DMS153 (cell line): ENCODE data around the gene SSBP4.

Experiments
- DNase-seq: peaks from one replicate; lab custom pipeline; 2025; lab: John Stamatoyannopoulos, UW

SSBP4 gene

DNA sequence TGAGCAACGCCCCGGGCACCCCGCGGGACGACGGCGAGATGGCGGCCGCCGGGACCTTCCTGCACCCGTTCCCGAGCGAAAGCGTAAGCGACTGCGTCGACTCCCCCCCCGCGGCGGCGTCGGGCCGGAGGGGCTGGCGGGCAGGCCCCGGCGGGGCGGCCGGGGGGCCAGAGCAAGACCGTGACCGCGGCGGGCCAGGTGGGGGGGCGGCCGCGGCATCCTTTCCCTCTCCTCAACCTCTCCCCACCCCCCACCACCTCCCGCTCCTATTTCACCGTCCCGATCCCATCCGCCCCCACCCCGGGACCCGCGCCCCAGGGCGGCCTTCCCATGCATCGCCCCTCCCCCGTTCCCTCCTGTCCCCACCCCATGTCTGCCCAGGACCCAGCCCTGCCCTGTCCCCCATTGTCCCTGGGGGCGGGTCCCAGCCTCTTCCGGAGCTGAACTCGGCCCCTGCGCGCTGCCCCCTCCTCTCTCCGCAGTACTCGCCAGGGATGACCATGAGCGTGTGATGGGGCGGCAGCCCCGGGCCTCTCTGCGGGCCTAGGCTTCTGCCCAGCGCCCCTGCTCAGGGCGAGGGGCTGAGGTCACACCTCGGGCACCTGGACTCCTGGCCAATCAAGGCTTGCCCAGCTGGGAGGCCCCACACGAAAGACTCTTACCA is 14.7 kb downstream of the SSBP4 start:
- no peak for DNase-seq

DNA sequence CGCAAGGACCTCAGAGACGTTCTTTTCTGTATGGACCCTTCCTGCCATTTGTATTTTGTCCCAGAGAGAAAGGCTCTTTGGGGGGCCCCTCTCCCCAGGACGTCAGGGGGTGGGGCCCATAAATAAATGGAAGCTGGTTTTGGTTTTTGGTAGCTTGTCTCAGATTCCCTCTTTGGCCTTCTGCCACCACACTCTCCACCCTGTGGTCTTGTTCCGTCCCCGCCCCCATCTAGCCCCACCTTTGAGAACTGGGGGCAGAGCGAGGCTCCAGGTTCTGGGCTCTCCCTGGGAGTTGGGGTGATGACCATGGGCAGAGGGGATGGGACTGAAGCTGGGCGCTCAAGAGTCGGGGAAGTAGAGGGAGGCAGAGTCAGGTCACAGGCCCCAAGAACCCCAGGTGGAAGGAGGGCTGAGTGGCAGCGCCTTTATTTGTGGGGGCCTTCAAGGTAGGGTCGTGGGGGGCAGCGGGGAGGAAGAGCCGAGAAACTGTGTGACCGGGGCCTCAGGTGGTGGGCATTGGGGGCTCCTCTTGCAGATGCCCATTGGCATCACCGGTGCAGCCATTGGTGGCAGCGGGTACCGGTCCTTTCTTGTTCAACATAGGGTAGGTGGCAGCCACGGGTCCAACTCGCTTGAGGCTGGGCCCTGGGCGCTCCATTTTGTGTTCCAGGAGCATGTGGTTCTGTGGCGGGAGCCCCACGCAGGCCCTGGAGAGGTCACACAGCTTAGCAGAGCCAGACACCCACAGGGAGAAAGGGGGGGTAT is 15.4 kb downstream of the SSBP4 start:
- no peak for DNase-seq

DNA sequence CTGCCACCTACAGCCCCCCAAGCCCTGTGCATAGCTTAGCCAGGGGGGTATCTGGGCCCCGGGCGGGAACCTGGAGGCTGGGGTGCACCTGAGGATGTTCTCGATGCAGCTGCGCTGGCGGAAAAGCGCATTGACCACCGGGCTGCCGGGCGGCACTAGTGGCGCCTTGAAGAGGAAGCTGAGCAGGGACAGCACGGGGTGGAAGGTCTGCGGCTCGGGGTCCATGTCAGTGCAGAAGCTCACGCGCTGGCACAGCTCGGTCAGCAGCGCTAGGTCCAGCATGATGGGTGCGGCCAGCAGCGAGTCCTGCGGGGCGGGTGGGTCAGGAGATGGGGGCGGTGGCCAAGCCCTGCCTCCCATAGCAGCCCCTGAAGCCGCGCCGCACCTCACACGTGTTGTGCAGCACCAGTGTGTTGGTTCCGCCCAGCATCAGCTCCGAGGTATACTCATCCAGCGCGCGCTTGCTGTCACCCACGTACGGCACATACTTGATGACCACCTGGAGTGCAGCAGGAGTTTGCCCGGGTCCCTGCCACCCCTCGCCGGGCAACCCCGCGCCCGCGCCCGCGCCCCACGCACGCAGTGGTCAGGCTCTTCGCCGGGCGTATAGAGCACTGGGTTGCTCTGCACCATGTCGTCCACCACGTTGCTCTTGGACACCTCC is 16.1 kb downstream of the SSBP4 start:
- DNase-seq = no peak

DNA sequence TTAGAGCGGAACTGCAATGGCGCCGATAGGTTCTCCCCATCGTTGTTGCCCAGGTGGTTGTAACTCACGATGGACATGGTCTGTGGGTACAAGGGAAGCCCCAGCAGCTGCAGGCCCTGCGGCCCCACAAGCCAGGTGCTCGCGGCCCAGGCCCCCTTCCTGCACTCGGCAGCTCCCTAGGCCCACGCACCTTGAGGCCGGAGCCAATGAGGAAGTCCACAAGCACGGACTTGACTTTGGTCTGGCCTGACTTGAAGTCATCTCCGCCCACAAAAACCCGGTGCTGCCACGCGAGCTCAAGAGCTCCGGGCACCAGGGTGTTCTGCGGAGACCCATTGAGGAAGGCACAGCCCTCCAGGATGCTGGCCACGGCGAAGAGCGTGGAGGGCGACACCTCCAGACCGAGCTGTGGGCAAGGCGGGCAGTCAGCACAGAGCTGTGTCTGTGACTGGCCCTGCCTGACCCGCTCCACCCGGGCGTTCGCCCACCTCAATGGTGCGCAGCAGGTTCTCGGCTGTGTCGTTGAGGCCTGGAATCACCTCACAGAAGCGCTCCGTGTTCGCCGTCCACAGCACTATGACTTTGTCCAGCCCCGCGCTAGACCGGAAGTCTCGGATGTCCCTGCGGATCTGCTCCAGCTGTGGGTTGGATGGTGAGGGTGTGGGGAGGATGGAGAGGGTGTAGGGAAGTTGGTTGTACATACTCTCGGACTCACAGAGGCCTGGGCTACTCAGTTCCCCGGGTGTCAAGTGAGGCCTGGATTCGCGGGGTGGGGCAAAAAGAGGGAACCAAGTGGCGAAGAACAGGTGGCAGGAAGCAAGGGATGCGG is 16.9 kb downstream of the SSBP4 start:
- DNase-seq = no peak

DNA sequence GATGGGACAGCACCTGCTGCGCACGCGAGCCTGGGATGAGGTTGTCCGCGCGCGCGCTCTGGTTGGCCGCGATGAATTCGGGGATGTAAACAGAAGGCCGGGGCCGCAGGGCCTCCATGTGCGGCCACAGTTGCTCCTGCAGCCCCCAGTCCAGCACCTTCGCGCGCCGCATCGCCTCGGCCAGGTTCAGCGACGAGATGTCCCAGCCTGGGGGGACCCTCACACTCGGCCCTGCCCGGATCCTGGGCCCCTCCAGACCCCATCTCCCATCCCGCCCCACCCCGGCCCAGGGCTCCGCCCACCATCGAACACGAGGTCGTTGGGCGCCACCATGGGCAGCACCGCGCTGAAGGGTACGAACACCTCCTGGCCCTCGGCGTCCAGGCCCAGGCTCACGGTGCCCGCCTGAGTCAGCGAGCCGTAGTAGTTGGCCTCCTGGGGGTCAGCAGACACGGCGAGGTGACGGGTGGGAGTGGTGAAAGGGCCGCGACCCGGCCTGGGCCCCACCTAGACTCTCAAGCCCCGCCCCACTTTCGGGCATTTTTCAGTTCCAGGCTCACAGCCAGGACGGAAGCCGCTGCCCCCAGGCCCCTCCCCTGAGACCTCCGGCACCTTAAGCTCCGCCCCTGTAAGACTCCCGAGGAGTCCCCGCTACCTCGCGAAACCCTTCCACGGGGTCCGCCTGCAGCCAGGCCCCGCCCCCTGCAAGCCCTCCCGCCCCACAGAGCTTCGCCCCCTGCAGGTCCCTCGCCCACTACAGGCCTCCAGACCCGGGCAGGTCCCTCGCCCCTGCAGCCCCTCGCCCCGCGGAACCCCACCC is 17.7 kb downstream of the SSBP4 start:
- DNase-seq = peak; percentile 60

DNA sequence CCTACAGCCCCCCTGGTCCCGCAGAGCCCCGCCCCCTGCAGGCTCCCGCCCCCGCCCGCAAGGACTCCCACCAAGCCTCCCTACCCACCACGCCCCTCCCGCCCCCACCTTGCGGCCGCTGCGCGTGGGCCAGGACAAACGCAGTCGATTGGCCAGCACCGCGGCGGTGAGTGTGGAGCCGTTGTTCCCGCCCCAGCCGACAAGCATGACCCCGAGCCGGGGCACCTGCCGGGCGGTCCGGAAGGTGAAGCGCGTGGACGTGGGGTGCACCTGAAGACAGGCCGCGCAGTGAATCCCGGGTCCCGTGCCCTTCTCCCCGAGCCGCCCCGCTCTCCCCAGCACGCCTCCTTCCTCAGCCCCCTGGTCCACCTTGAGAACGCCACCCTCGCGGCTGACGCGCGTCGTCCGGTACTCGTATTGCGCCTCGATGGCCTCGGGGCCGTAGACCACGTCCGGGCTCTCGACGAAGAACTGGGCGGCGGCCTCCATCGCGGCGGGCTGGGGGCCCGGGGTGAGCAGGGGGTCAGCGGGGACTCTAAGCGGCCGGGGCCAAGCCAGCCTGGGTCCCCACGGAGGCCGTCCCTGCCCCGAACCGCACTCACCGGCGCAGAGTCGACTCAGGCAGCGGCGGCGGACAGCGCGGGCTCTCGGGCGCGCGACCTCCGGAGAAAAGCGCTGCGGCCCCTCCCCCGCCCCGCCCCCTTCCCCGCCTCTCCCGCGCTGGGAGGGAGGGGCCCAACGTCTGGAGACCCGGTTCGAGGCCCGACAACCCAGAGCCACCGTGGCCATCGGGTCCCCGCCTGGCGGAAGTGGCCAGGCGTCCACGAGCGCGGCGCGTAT is 18.5 kb downstream of the SSBP4 start, which contains the start of gene ISYNA1:
TSS of gene ISYNA1 (minus strand) at position 643 of the 840 bp plus-strand sequence. CDS start at position 489, 154 bp downstream.
- DNase-seq = no peak

DNA sequence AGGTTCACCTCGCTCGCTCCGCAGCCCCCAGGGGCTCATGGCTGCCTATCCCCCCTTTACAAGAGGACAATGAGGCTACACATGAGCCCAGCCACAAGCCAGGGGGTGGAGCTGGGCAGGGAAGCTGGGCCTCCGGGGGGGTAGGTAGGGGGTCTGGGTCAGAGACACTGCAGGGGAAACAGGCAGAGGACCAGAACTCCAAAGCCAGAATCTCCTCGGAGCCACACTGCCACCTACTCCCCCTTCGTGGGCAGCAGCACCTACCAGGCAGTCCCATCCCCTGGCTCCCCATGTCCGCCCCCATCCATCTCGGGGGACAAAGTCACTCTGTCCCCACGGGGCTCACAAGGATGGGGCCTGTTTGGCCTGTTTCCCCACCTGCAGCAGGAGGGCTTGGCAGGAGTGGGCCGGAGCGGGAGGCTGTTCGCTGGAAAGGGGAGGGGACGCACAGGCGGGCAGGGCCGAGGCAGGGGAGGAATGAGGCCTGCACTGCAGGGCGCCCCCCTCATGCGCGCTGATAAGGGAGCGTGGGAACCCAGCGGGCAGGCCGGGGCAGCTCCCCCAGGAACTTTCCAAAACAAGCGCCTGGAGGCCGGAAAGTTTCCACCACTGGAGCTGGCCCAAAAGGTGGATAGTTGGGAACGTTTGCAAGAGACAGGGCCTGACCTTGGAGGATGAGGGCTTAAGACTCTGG is 19.3 kb downstream of the SSBP4 start:
- no peak for DNase-seq

DNA sequence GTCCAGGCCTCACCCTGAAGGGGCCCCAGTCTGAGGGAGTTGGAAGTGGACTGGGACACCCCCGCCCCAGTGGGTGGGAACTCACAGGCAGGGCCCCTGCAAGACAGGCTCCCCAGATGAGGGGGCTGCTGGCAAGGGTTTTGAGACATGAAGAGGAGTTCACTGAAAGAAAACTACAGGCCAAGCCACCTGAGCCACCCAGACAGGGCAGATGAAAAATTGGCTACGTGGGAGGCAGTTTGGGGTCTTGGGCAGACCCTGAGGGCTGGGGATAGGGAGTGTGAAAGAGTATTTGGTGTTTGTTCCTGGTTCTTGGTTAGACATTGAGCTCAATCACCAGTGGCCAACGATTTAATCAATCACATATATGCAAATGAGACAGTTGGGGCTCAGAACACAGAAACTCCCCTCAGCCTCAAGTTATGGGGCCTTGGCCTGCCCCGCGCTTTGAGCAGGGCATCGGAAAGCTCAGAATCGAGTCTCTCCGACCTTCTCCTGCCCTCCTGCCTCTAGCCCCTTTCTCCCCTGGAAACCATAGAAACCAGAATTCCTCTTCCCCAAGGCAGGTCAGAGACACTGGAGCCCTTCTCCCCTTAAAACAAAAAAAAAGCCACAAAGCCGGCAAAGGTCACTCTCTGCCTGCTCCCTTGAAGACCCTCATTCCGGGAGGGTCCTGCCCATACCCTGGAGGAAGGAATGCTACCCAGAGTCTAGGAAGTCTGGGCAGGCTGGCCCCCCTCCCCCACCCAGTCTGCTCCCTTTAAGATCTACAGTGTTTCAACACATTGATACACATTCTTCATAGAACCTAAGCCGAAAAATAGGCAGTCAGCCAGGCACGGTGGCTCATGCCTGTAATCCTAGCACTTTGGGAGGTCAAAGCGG is 20.1 kb downstream of the SSBP4 start:
- DNase-seq = no peak

DNA sequence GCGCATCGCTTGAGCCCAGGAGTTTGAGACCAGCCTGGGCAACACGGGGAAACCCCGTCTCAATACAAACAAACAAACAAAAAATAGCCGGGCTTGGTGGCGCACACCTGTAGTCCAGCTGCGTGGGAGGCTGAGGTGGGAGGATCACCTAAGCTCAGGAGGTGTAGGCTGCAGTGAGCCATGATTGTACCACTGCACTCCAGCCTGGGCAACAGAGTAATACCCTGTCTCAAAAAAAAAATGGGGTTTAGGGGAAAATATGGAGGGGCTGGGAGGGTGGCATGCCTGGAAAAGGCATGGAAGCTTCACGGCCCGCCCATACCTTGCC is 20.7 kb downstream of the SSBP4 start:
- no peak for DNase-seq

DNA sequence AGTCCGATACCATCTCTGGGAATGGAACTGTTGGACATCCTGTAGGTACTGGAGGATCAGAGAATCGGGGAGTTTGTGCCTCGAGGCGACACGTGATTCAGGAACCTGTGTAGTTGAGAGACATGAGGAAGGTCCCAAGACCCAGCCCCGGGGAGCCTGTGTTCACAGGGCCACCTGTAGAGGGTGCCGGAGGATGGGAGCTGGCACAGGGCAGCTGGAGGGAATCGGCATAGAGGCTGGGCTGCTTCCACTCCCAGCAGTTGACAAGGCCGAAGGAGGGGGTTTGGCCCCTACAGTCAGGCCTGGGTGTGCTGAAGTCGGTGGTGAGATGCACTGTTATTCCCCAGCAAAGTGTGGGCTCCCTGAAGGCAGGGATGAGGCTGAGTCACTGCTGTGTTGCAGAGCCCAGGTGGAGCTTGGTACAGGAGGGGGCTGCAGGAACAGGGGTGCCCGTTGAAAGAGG is 21.2 kb downstream of the SSBP4 start:
- no peak for DNase-seq

DNA sequence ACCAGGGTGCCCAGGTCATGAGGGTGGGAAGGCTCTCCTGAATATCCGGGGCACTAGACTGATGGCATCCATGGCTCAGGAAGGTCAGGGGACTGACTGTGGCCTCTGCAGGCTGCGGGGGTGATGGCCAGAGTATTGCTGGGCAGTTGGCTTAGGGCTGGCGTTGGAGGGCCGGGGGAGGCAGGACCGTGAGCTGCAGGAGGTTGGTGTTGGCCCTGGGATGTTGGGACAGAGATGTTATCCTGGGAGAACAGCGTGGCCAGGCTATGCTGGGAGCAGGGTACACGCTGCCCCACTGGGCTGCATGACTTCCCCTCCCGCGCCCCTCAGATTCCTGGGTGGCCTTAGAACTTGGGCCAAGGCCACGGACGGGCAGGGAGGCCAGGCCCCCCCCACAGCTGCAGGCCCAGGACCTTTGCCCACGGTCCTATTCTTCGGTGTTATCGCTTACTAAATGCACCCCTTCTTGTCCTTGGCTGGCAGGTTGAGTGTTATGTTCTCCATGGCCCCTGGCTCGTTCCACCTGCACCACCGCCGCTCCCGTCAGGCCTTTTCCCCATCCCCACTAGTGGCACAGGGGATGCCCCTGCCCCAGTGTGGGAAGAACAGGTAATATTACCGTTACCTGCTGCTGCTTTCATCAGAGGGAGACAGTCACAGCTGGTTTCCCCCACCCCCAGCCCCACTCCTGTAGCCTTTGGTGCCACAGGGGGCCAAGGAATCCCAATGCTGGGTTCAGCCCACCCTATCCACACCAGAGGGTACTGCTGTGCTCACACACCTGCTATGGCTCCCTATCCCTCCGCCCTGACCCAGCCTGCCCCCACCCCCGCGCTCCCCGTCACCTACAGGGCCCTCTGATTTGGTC is 22.0 kb downstream of the SSBP4 start:
- DNase-seq = no peak

DNA sequence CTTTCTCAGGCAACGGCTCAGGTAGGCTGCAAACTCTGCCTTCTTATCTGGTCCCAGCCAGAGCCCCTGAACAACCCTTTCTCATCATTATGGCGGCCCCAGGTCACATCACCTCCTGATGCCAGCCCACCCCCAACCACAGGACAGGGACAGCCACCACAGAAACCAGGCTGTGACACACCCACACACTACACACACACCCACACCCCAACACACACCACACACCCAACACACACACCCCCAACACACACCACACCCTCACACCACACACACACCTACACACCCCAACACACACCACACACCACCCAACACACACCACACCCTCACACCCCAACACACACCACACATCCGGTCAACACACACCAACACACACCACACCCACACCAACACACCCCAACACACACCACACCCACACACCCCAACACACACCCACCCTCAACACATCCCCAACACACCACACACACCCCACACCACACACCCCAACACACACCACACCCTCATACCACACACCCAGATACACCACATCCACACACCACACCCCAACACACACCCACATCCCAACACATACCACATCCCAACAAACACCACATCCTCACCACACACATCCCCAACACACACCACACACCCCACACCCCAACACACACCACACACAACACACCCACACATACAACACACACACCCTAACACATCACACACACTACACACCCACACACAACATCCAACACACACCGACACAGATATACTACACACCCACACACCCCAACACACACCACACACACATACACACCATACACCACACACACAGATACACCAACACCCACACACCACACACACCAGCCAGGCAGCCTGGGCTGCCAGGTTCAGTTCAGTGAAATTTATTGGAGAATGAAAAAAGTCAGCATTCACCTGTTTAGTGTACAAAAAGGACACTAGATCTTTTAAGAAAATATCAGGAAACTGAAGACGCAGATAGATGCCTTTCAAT is 22.9 kb downstream of the SSBP4 start:
- DNase-seq = no peak

DNA sequence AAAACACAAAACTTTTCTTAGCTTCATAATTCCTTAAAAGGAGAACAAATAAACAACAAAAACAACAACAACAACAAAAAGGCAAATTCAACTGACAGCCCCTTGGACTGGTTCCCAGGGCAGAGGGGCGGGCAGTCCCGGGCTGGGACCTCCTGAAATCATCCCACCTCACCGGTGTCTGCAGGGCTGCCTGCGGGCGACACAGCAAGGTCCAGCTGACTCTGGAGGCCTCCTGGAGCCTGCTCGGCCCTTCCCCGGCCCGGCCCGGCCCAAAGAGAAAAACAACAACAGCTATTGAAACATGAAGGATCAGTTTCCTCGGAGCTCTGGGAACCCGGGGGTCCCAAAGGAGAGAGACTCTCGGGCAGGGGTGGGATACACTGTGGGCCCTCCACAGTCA is 23.7 kb downstream of the SSBP4 start:
- DNase-seq = no peak

DNA sequence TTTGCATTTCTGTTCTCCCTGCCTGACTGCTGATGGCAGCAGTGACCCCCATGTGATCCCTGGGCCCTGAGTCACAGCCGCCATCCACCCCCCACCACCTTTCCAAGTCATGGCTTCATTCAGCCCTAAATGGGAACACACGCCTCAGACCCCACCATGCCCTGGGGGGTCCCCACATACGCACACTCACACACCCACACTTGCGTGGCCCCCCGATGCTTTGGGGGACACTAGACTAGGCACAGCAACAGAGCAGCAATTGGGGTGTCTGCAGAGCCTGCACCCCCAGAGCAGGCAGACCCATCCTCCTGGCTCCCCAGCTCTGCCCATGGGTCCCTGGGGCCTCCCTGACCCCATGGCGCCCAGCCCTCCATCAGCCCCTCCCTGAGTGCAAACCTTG is 24.2 kb downstream of the SSBP4 start:
- no peak for DNase-seq

DNA sequence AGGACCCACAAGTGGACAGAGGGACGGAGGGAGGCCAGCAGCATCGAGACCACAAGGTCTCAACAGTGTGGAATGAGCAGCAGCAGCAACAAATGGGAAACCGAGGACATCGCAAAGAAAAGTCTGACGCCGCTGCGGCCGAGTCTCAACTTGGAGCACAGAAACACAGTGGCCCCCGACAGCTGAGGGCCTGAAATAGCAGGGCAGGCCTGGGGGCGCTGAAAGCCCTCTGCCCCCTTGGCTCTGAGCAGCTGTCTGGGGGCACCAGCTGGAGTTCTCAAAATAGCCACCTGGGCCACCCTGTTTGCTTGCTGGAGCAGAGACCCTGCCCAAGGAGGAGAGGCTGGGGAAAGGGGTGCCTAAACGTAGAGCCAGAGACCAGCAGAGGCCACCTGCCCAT is 24.6 kb downstream of the SSBP4 start:
- DNase-seq = no peak

DNA sequence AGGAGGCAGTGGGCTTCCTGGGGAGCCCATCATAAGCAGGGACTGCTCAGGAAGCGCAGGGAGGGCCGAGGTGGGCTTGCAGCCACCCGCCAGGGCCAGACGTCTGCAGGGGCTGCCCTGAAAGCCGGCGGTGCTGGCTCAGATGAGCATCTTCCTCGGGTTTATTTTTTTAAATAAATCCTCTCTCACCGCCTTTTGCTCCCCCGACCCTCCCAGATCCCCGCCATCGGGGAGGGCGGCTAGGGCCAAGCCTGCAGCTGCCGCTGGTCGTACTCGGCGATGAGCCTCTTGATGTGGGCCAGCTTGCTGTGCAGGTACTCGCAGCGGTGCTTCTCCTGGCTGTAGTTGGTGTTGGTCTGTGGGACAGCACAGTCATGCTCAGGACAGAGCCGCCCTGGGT is 25.3 kb downstream of the SSBP4 start:
- no peak for DNase-seq
